Measurements from ENCODE around the gene TMEM130.
"Not testable (repeated sequence)": the region's sequence is repeated elsewhere in the genome, so short reads cannot be mapped to it uniquely, and the experiment has no call there.

DNA sequence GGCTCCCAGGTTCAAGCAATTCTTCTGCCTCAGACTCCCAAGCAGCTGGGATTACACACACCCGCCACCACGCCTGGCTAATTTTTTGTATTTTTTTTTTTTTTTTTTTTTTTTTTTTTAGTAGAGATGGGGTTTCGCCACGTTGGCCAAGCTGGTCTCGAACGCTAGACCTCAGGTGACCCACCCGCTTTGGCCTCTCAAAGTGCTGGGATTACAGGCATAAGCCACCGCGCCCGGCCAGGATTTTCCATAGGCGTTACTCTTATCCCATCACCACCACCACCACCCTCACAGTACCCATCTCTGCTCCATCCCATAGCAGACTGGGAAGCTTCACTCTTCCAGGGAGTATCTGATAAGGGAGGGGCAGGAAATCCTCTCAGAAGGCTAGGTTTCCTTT lies 3.8 kb upstream of the TMEM130 start:
- TF ChIP-seq, protein P1, sequence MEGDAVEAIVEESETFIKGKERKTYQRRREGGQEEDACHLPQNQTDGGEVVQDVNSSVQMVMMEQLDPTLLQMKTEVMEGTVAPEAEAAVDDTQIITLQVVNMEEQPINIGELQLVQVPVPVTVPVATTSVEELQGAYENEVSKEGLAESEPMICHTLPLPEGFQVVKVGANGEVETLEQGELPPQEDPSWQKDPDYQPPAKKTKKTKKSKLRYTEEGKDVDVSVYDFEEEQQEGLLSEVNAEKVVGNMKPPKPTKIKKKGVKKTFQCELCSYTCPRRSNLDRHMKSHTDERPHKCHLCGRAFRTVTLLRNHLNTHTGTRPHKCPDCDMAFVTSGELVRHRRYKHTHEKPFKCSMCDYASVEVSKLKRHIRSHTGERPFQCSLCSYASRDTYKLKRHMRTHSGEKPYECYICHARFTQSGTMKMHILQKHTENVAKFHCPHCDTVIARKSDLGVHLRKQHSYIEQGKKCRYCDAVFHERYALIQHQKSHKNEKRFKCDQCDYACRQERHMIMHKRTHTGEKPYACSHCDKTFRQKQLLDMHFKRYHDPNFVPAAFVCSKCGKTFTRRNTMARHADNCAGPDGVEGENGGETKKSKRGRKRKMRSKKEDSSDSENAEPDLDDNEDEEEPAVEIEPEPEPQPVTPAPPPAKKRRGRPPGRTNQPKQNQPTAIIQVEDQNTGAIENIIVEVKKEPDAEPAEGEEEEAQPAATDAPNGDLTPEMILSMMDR (IDR thresholded peaks at IDR 0.05) = not testable (repeated sequence)
- not testable (repeated sequence) for TF ChIP-seq TAF1 (IDR thresholded peaks at IDR 0.05; ENCODE audit: borderline replicate concordance, low read depth, low read length); MEF2A (IDR thresholded peaks at IDR 0.05; ENCODE audit: borderline replicate concordance, low read depth); EZH2phosphoT487 (IDR thresholded peaks at IDR 0.05; ENCODE audit: borderline replicate concordance, low read depth); NRF1 (IDR thresholded peaks at IDR 0.05; ENCODE audit: low read depth, low read length); FOXM1 (IDR thresholded peaks at IDR 0.05; ENCODE audit: low read depth); RAD21 (IDR thresholded peaks at IDR 0.05; ENCODE audit: low read length); JUND (IDR thresholded peaks at IDR 0.05); EP300 (IDR thresholded peaks at IDR 0.05; ENCODE audit: borderline replicate concordance in 1 of 2, low read depth in 1 of 2, low read length in 1 of 2); NFIC (IDR thresholded peaks at IDR 0.05; ENCODE audit: borderline replicate concordance)
- TF ChIP-seq, protein P2, sequence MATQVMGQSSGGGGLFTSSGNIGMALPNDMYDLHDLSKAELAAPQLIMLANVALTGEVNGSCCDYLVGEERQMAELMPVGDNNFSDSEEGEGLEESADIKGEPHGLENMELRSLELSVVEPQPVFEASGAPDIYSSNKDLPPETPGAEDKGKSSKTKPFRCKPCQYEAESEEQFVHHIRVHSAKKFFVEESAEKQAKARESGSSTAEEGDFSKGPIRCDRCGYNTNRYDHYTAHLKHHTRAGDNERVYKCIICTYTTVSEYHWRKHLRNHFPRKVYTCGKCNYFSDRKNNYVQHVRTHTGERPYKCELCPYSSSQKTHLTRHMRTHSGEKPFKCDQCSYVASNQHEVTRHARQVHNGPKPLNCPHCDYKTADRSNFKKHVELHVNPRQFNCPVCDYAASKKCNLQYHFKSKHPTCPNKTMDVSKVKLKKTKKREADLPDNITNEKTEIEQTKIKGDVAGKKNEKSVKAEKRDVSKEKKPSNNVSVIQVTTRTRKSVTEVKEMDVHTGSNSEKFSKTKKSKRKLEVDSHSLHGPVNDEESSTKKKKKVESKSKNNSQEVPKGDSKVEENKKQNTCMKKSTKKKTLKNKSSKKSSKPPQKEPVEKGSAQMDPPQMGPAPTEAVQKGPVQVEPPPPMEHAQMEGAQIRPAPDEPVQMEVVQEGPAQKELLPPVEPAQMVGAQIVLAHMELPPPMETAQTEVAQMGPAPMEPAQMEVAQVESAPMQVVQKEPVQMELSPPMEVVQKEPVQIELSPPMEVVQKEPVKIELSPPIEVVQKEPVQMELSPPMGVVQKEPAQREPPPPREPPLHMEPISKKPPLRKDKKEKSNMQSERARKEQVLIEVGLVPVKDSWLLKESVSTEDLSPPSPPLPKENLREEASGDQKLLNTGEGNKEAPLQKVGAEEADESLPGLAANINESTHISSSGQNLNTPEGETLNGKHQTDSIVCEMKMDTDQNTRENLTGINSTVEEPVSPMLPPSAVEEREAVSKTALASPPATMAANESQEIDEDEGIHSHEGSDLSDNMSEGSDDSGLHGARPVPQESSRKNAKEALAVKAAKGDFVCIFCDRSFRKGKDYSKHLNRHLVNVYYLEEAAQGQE (IDR thresholded peaks at IDR 0.05; ENCODE audit: low read depth, low read length) = not testable (repeated sequence)
- TF ChIP-seq, protein P3, sequence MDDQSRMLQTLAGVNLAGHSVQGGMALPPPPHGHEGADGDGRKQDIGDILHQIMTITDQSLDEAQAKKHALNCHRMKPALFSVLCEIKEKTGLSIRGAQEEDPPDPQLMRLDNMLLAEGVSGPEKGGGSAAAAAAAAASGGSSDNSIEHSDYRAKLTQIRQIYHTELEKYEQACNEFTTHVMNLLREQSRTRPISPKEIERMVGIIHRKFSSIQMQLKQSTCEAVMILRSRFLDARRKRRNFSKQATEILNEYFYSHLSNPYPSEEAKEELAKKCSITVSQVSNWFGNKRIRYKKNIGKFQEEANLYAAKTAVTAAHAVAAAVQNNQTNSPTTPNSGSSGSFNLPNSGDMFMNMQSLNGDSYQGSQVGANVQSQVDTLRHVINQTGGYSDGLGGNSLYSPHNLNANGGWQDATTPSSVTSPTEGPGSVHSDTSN (IDR thresholded peaks at IDR 0.05) = not testable (repeated sequence)

All from SK-N-SH (cell line).